ENCODE measurements around the gene ETV3L.

Gene ETV3L

DNA sequence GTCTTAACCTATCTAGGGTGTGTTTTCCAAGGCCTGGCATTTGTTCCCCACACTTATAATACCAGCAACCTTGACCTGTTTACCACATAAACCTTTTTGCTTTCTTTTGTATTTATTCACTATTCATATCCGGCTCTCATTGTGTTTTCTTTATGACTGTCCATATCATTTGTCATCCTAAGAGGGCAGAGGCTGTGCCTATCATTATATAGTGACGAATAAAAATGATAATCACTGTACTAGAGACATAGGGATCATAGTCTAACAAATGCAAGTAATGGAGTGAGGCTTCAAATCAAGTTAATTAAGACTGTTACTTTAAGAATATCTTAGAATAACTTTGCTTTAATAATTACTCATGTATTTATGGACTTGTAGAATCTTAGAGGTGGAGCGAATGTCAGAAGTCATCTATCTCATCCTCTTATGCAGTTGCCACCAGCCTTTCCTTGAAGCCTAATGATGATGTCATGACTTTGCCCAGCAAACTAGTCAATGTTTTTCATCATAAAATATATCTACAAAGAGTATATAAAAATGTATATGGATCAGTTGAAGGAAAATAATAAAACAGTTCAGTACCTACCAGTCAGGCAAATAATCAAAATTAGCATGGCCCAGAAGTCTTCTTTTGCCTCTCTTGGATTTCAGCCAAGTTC, 43.3 kb upstream of the ETV3L start:
- TF ChIP-seq FOXP2 (optimal IDR thresholded peaks at IDR 0.05; ENCODE audit: borderline replicate concordance, extremely low read depth, extremely low read length, insufficient read depth) (no peak), TAF1 (IDR thresholded peaks at IDR 0.05; ENCODE audit: borderline replicate concordance, insufficient read depth, low read length) (no peak), SIN3A (IDR thresholded peaks at IDR 0.05; ENCODE audit: borderline replicate concordance, insufficient read depth, low read length) (no peak), POLR2AphosphoS5 (IDR thresholded peaks at IDR 0.05; ENCODE audit: low read depth, low read length) (no peak)
- TF ChIP-seq, protein P1, sequence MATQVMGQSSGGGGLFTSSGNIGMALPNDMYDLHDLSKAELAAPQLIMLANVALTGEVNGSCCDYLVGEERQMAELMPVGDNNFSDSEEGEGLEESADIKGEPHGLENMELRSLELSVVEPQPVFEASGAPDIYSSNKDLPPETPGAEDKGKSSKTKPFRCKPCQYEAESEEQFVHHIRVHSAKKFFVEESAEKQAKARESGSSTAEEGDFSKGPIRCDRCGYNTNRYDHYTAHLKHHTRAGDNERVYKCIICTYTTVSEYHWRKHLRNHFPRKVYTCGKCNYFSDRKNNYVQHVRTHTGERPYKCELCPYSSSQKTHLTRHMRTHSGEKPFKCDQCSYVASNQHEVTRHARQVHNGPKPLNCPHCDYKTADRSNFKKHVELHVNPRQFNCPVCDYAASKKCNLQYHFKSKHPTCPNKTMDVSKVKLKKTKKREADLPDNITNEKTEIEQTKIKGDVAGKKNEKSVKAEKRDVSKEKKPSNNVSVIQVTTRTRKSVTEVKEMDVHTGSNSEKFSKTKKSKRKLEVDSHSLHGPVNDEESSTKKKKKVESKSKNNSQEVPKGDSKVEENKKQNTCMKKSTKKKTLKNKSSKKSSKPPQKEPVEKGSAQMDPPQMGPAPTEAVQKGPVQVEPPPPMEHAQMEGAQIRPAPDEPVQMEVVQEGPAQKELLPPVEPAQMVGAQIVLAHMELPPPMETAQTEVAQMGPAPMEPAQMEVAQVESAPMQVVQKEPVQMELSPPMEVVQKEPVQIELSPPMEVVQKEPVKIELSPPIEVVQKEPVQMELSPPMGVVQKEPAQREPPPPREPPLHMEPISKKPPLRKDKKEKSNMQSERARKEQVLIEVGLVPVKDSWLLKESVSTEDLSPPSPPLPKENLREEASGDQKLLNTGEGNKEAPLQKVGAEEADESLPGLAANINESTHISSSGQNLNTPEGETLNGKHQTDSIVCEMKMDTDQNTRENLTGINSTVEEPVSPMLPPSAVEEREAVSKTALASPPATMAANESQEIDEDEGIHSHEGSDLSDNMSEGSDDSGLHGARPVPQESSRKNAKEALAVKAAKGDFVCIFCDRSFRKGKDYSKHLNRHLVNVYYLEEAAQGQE (IDR thresholded peaks at IDR 0.05; ENCODE audit: insufficient read depth in 1 of 2, low read depth in 2 of 2, low read length in 2 of 2), result no peak

DNA sequence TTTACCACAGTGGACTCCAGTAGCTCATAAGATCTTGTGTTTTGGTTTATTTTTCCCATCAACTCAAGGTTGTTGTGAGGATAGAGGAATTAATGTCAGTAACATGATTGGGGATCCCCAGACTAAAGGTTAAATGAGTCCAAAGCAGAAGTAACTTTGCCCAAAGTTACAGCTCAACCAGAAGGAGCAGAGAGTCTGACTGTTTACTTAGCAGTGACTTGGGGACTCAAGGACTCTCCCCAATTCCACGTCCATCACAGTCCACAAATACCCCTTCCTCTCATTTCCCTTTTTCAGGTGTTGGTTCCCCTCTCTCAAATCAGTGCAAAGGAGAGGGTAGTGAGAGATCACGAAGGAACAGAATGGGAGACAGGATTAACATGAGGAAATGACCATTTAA, 42.6 kb upstream of the ETV3L start:
- no peak for TF ChIP-seq SIN3A (IDR thresholded peaks at IDR 0.05; ENCODE audit: borderline replicate concordance, insufficient read depth, low read length)
- no peak for TF ChIP-seq TAF1 (IDR thresholded peaks at IDR 0.05; ENCODE audit: borderline replicate concordance, insufficient read depth, low read length)
- TF ChIP-seq, protein P1 (IDR thresholded peaks at IDR 0.05; ENCODE audit: insufficient read depth in 1 of 2, low read depth in 2 of 2, low read length in 2 of 2), result no peak
- no peak for TF ChIP-seq FOXP2 (optimal IDR thresholded peaks at IDR 0.05; ENCODE audit: borderline replicate concordance, extremely low read depth, extremely low read length, insufficient read depth)
- no peak for TF ChIP-seq POLR2AphosphoS5 (IDR thresholded peaks at IDR 0.05; ENCODE audit: low read depth, low read length)

DNA sequence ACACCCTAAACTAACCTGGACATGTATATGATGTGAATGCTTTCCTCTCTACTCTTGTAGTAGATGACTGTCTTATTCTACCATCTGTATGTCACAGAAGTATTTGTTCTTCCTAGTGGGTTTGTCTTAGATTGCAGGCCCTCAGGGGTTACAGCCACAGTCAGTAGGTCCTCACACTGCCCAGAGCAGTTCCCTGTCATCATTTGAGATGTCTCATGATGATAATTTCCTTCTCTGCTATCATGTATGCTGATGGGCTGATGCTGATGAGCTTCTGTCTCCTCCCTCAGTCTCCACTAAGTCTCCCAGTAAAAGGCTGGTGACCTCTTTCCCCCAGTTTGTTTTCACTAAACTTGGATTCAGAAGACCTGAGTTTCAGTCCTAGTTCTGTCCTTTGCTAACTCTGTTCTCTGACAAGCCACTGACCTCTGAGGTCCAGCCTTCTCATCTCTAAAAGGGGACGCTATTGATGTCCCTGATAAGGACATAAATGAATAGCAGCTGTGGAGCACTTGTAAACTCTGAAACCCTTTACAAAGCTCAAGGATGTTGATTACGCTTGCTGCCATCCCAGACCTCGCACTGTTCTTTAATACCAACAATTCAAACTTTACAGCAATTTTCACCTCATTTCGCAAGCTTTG, 41.7 kb upstream of the ETV3L start:
- TF ChIP-seq FOXP2 (optimal IDR thresholded peaks at IDR 0.05; ENCODE audit: borderline replicate concordance, extremely low read depth, extremely low read length, insufficient read depth) (no peak), TAF1 (IDR thresholded peaks at IDR 0.05; ENCODE audit: borderline replicate concordance, insufficient read depth, low read length) (no peak), SIN3A (IDR thresholded peaks at IDR 0.05; ENCODE audit: borderline replicate concordance, insufficient read depth, low read length) (no peak)
- TF ChIP-seq, protein P1 (IDR thresholded peaks at IDR 0.05; ENCODE audit: insufficient read depth in 1 of 2, low read depth in 2 of 2, low read length in 2 of 2), result no peak

DNA sequence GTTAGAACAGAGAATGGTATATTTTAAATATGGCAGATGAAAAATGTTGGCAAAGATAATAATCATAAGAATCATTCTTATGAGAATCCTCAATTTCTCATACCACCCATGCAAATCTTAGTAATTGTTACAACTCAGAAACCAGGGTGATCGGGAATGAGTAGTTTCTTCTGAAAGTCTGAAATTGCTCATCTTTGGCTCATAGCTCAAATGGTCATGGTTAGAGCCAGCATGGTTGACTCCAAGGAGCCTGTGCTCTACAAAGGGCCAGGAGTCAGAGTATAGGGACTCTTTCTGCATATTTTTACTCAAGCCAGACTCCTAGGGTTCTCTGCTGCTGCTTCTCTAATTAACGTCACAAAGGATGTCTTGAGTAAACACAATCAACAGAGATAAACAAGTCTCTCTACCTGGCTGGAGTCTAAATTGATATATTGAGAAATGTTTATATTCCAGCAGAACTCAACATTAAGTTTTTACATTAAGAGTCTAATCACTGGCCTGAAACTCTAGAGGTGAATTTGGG, 40.5 kb upstream of the ETV3L start:
- TF ChIP-seq POLR2AphosphoS5 (IDR thresholded peaks at IDR 0.05; ENCODE audit: low read depth, low read length), result no peak
- TF ChIP-seq, protein P1 (IDR thresholded peaks at IDR 0.05; ENCODE audit: insufficient read depth in 1 of 2, low read depth in 2 of 2, low read length in 2 of 2), result no peak
- no peak for TF ChIP-seq TAF1 (IDR thresholded peaks at IDR 0.05; ENCODE audit: borderline replicate concordance, insufficient read depth, low read length)
- no peak for TF ChIP-seq SIN3A (IDR thresholded peaks at IDR 0.05; ENCODE audit: borderline replicate concordance, insufficient read depth, low read length)
- no peak for TF ChIP-seq FOXP2 (optimal IDR thresholded peaks at IDR 0.05; ENCODE audit: borderline replicate concordance, extremely low read depth, extremely low read length, insufficient read depth)

All from PFSK-1 (cell line).